ENCODE data around the gene NELL1.

Gene NELL1

GRCh38 chr11:21323617-21324016 is 654.2 kb downstream of the NELL1 start:
- DNase-seq (ENCODE audit: low read depth in 2 of 2), result no peak

DNA sequence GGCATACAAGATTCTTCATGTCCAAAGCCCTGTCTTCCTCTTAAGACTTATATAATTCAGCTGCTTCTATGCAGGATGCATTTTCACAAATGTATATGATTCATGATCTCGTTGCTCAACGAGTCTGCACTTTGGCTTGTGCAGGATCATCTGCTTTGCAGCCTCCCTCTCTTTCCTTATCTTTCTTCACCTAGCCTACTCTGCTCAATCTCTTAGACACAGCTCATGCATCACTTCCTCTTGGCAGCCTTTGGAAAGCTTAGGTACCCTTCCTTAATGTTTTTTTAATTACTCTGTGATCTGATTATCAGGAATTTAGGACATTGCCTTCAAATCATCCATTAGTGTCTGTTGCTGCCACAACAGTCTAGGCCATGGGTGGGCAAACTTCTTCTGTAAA is 673.8 kb downstream of the NELL1 start:
- DNase-seq (ENCODE audit: low read depth in 2 of 2), result no peak

DNA sequence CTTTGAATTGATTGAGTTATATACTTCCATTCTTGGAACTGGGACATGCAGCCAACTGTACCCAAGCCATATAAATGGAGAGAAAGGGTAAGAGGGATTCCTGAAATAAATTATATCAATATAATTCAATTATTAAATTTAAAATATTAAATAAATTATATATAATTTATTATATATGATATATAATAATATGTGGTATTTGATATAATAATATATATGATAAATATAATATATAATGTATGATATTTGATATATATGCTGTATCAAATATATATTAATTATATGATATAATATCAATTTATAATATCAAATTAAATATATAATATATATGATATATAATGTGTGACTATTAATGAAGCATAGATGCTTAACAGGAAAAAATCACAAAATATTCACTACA is 677.0 kb downstream of the NELL1 start:
- DNase-seq (ENCODE audit: low read depth in 2 of 2), result no peak

DNA sequence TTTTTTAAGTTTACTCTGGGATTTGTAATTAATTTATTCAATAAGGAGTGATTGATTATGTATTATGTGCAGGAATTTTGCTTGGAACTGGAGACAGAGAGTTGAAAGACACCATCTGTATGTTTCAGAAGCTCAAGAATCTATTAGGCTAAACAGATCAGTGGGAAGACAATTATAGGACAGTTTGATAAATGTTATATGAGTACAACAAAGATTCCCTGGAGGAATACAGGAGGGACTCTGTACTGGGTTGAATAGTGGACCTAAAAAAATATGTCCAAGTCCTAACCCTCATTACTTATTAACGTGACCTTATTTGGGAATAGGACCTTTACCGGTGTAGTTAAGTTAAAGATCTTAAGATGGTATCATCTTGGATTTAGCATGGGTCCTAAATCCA is 681.2 kb downstream of the NELL1 start:
- DNase-seq (ENCODE audit: low read depth in 2 of 2), result no peak

DNA sequence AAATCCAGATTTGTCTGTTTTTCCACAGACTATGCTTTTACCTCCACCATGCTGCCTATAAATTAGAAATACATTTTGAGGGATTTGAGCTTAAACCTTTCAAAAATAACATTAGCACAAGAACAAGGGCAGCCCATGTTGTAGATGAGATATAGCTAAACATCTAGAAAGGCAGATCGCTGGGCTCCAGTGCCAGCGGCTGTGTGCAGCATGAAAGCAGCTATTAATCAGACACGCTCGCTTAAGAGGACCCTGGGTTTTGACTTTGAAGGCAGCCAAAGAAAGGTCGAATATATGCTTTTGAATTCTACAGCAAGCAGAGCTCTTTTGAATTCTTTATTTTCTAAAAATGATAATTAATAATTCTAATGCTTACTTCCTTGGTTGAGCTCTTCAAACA is 684.0 kb downstream of the NELL1 start:
- DNase-seq (ENCODE audit: low read depth in 2 of 2), result no peak

DNA sequence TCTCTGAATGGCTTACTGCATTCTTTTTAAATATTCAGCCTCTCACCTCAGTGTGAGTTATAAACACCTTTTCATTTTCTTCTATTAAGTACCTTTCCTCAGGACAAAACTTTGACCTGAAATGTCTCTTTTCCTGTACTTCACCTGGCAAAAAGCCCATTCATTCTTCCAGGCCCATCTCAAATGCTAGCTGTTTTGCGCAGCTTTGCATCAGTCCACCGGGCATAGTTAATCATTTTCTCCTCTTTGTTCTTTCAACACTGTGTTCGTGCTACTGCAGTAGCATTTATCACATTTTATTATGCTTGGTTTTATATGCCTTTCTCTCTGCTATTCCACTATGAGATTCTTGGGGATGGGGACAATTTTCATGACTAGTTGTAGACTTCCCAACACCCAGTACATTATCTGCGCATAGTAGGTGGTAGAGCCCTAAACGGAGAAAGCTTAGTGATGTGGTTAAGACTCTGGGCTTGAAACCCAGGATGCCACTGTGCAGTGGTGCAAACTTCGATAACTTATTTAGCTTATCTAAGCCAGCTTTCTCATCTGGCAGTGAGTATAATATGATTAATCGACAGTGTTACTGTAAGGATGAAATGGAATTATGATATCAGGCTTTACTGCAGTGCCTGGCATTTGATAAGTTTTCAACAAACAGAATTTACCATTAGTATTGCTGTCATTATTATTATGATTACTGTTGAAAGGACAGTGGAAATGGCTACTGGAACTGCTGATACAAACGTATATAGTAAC is 695.7 kb downstream of the NELL1 start:
- no peak for DNase-seq (ENCODE audit: low read depth in 2 of 2)

DNA sequence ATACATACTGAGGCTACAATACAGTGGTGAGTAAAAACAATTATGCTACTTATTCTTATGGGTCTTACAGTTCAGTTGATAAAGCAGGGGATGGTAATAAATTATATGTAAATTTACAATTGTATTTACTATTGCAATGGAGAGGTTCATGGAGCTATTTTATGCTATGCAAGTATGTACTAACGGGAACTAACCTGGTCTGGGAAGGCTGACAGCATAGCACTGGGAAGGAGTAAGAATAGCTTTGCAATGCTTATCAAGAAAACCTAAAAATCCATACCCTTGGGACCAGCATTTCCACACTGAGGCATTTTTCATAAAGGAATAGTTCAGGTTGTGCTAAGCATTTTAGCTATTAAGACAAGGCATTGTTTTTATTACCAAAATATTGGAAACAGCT is 700.6 kb downstream of the NELL1 start:
- DNase-seq (ENCODE audit: low read depth in 2 of 2), result no peak

GRCh38 chr11:21371044-21371443 is 701.7 kb downstream of the NELL1 start:
- DNase-seq (ENCODE audit: low read depth in 2 of 2), result no peak

DNA sequence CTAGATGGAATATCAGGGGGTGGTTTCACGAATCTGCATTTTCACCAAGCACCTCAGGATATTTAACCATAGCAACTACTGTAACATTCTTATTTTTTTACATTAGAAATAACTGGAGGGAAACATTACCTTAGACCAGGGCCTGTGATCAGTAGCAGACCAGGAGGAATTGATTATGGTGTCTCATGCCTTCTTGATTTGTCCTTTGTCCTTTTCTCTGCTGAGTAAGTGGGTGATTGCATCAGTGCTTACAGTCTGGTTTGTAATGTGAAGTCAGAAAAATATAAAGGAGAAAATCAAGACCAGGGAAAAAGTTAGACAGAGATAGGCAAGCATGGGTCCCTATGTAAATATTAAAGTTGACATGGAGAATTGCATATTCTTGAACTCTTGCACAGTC is 703.3 kb downstream of the NELL1 start:
- no peak for DNase-seq (ENCODE audit: low read depth in 2 of 2)

- DNase-seq (ENCODE audit: low read depth in 2 of 2), result no peak
Observed at GRCh38 chr11:21374376-21374775, 705.0 kb downstream of the NELL1 start.

DNA sequence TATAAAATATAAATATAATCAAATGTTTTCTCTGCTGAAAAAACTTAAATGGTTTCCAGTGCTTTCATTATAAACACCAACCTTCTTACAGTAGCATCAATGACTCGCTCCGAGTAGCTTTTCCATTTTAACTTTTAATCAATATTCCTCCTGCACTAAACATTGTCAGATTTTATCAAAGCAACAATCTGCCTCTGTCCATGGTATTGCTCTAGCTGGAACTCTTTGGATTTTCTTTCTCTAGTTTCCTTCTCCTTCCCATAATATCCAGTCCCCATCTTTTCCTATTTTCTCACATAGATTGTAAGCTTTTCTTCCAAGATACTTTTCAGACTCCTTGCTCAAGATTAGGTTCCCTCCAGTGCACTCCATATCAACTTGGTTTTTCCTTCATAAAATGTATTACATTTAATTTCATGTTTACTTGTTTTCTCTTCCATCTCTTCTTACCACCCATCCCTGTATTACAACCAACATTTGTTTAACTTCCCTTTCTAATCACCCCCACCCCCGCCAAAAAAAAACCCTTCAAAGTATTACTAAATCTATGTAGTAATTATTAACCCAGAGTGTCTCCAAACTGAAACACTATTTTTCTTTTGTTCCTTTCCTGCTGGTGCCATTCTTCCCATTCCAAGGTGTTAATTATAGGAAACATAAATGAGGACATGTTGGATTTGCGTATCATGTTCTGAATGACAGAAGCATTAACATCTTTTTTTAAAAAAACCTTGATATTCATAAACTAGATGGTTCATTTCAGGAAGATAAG is 716.5 kb downstream of the NELL1 start:
- no peak for DNase-seq (ENCODE audit: low read depth in 2 of 2)

- no peak for DNase-seq (ENCODE audit: low read depth in 2 of 2)
Observed at GRCh38 chr11:21390430-21390829, 721.0 kb downstream of the NELL1 start.

DNA sequence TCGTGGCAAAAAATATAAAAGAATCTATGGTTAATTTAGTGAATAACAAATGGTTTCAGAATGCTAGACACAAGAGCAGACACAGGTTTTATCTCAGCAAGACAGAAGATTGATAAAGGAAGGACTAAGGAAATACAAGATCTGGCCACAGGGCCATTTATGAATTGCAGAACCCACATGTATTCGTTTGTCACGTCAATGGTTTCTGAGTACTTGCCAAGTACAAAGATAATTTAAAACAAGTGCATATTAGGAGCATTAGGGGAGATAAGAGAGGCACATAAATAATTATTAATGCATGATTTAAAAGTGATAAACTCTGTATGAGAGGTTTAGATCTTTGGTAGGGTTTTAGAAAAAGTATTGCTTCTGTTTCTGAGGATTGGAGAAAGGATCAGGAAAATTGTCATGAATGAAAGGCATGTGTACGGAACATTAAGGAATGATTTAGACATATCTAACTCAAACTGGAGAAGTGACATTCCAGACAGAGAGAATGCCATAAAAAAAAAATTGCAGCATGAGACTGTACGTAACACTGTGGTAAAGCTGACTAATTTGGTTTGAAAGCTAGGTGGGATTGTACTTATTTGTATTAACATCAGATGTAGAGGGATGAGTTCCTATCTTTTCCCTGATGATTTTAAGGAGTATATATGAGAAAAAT is 727.1 kb downstream of the NELL1 start:
- no peak for DNase-seq (ENCODE audit: low read depth in 2 of 2)

GRCh38 chr11:21398195-21398594 is 728.8 kb downstream of the NELL1 start:
- no peak for DNase-seq (ENCODE audit: low read depth in 2 of 2)

DNA sequence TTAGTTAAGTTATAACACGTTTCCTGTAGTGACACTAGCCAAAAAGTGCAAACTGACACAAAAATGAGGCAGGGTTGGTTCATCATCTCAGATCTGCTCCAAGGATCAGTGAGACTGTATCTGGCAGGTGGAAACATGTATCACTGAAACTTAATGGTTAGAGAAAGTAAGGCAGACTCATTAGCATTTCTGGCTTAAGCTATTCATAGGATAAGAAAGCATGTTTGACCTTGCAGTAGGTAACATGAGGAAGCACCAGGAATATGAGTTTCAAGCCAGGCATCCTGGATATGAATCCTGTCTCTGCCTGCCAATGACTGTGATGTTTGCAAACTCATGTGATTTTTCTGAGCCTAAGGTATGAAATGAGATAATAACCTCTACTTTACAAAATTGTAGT is 732.1 kb downstream of the NELL1 start:
- DNase-seq (ENCODE audit: low read depth in 2 of 2), result no peak

DNA sequence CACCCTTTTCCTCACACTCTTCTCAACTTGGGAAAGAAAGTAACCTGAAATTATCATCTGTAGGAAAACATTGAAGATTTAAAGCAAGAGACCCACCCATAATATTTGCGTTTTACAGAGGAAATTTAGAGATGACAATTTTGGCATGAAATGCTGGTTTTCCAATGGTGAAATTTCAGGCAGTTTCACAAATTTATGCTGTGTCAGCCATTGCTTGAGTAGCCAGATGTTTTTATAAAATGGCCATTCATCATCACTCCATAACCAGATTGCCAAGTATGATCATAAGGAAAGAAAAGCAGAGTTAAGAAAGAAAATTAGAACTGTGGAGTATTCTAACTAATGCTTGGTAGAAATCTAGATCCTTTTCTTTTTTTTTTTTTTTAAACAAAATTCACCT is 732.9 kb downstream of the NELL1 start:
- no peak for DNase-seq (ENCODE audit: low read depth in 2 of 2)

GRCh38 chr11:21403069-21403468 is 733.7 kb downstream of the NELL1 start:
- no peak for DNase-seq (ENCODE audit: low read depth in 2 of 2)

DNA sequence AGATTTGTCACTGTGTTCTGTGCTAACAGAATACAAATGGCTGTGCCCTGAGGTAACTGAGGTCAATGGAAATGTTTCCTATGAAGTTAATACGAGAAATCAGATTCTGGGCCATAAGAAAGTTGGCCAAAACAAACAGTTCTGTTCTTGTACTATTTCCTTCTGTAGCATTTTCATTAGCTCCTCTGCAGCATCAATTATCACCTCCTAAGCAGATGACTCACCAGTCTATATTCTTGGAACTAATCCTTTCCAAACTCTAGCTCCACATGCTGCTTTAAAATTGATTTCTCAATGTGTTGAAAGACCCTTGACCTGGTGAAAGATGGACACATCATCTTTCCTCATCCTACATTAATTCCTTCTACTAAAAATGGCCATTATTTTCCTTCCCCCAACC is 736.0 kb downstream of the NELL1 start:
- no peak for DNase-seq (ENCODE audit: low read depth in 2 of 2)

- no peak for DNase-seq (ENCODE audit: low read depth in 2 of 2)
Observed at GRCh38 chr11:21410513-21410912, 741.1 kb downstream of the NELL1 start.

- no peak for DNase-seq (ENCODE audit: low read depth in 2 of 2)
Observed at GRCh38 chr11:21411104-21411503, 741.7 kb downstream of the NELL1 start.

- DNase-seq (ENCODE audit: low read depth in 2 of 2), result no peak
Observed at GRCh38 chr11:21411597-21411996, 742.2 kb downstream of the NELL1 start.

- no peak for DNase-seq (ENCODE audit: low read depth in 2 of 2)
Observed at GRCh38 chr11:21412652-21413383, 743.4 kb downstream of the NELL1 start.

Measured in fibroblast of skin of left biceps (primary cell).